ENCODE results near the gene FAM163A. TPM values are rescaled to one million over a fixed set of nuclear protein-coding genes. Genes with fewer than 3 reads are reported as not detected.

Gene FAM163A
- total RNA-seq, 1 experiment from 2014 or later = not detected

- Histone ChIP-seq H3K9me3 (ENCODE audit: low read length) (no peaks in the 10 kb centered on the region), H2AFZ (ENCODE audit: low read length) (no peak overlapping the region), H3K27ac (ENCODE audit: low read length) (no peak overlapping the region), H3K4me1 (ENCODE audit: low read length) (no peaks in the 10 kb centered on the region), H3K4me2 (ENCODE audit: low read depth, low read length, poor library complexity, severe bottlenecking) (no peak overlapping the region), H3K9ac (ENCODE audit: low read length) (no peak overlapping the region), H4K20me1 (ENCODE audit: insufficient read depth, low read depth, low read length) (no peaks in the 10 kb centered on the region), H3K27me3 (ENCODE audit: low read length) (no peaks in the 10 kb centered on the region), H3K79me2 (ENCODE audit: low read length) (no peaks in the 10 kb centered on the region), H3K36me3 (ENCODE audit: insufficient read depth, low read length) (no peaks in the 10 kb centered on the region), H3K9me2 (replicated peaks; ENCODE audit: insufficient read depth, low read length) (no peaks in the 10 kb centered on the region), H3K4me3 (ENCODE audit: low read length) (no peak overlapping the region)
- no peak for DNase-seq
Measured at GRCh38 chr1:179757933-179758332, 14.8 kb downstream of the FAM163A start.

- Histone ChIP-seq H3K4me3 (ENCODE audit: low read length) (no peak overlapping the region), H4K20me1 (ENCODE audit: insufficient read depth, low read depth, low read length) (no peaks in the 10 kb centered on the region), H3K4me2 (ENCODE audit: low read depth, low read length, poor library complexity, severe bottlenecking) (no peak overlapping the region), H3K4me1 (ENCODE audit: low read length) (no peaks in the 10 kb centered on the region), H3K9me3 (ENCODE audit: low read length) (no peaks in the 10 kb centered on the region), H3K27ac (ENCODE audit: low read length) (no peak overlapping the region), H3K9ac (ENCODE audit: low read length) (no peak overlapping the region), H2AFZ (ENCODE audit: low read length) (no peak overlapping the region), H3K36me3 (ENCODE audit: insufficient read depth, low read length) (no peaks in the 10 kb centered on the region), H3K27me3 (ENCODE audit: low read length) (no peaks in the 10 kb centered on the region), H3K79me2 (ENCODE audit: low read length) (no peaks in the 10 kb centered on the region), H3K9me2 (replicated peaks; ENCODE audit: insufficient read depth, low read length) (no peaks in the 10 kb centered on the region)
- no peak for DNase-seq
Measured at GRCh38 chr1:179760521-179760920, 17.4 kb downstream of the FAM163A start.

GRCh38 chr1:179761296-179761695 is 18.2 kb downstream of the FAM163A start:
- no peaks in the 10 kb centered on the region for H4K20me1 ChIP-seq (ENCODE audit: insufficient read depth, low read depth, low read length)
- H3K27ac ChIP-seq (ENCODE audit: low read length) = no peak overlapping the region
- H3K4me1 ChIP-seq (ENCODE audit: low read length) = no peaks in the 10 kb centered on the region
- H3K9ac ChIP-seq (ENCODE audit: low read length) = no peak overlapping the region
- no peak overlapping the region for H2AFZ ChIP-seq (ENCODE audit: low read length)
- no peaks in the 10 kb centered on the region for H3K79me2 ChIP-seq (ENCODE audit: low read length)
- H3K36me3 ChIP-seq (ENCODE audit: insufficient read depth, low read length) = no peaks in the 10 kb centered on the region
- H3K9me3 ChIP-seq (ENCODE audit: low read length) = no peaks in the 10 kb centered on the region
- DNase-seq = no peak
- no peak overlapping the region for H3K4me2 ChIP-seq (ENCODE audit: low read depth, low read length, poor library complexity, severe bottlenecking)
- no peak overlapping the region for H3K4me3 ChIP-seq (ENCODE audit: low read length)
- H3K27me3 ChIP-seq (ENCODE audit: low read length) = no peaks in the 10 kb centered on the region
- H3K9me2 ChIP-seq (replicated peaks; ENCODE audit: insufficient read depth, low read length) = no peaks in the 10 kb centered on the region

- Histone ChIP-seq H3K27ac (ENCODE audit: low read length) (no peak overlapping the region), H3K36me3 (ENCODE audit: insufficient read depth, low read length) (no peaks in the 10 kb centered on the region), H3K9me2 (replicated peaks; ENCODE audit: insufficient read depth, low read length) (no peaks in the 10 kb centered on the region), H3K4me3 (ENCODE audit: low read length) (no peak overlapping the region), H3K79me2 (ENCODE audit: low read length) (no peaks in the 10 kb centered on the region), H3K4me2 (ENCODE audit: low read depth, low read length, poor library complexity, severe bottlenecking) (no peak overlapping the region), H4K20me1 (ENCODE audit: insufficient read depth, low read depth, low read length) (no peaks in the 10 kb centered on the region), H3K27me3 (ENCODE audit: low read length) (no peaks in the 10 kb centered on the region), H2AFZ (ENCODE audit: low read length) (no peak overlapping the region), H3K9me3 (ENCODE audit: low read length) (no peaks in the 10 kb centered on the region), H3K9ac (ENCODE audit: low read length) (no peak overlapping the region), H3K4me1 (ENCODE audit: low read length) (no peaks in the 10 kb centered on the region)
- DNase-seq = no peak
Measured at GRCh38 chr1:179761846-179762640, 19.0 kb downstream of the FAM163A start.

- Histone ChIP-seq H3K27me3 (ENCODE audit: low read length) (peaks cover 4% of the 10 kb centered on the region; the same call in 1 of the 2 replicates), H4K20me1 (ENCODE audit: insufficient read depth, low read depth, low read length) (no peaks in the 10 kb centered on the region), H2AFZ (ENCODE audit: low read length) (no peak overlapping the region), H3K4me2 (ENCODE audit: low read depth, low read length, poor library complexity, severe bottlenecking) (no peak overlapping the region), H3K79me2 (ENCODE audit: low read length) (no peaks in the 10 kb centered on the region), H3K36me3 (ENCODE audit: insufficient read depth, low read length) (no peaks in the 10 kb centered on the region), H3K27ac (ENCODE audit: low read length) (no peak overlapping the region), H3K9me2 (replicated peaks; ENCODE audit: insufficient read depth, low read length) (no peaks in the 10 kb centered on the region), H3K4me1 (ENCODE audit: low read length) (no peaks in the 10 kb centered on the region), H3K4me3 (ENCODE audit: low read length) (no peak overlapping the region), H3K9ac (ENCODE audit: low read length) (no peak overlapping the region), H3K9me3 (ENCODE audit: low read length) (no peaks in the 10 kb centered on the region; the same call in 1 of the 2 replicates)
- no peak for DNase-seq
Measured at GRCh38 chr1:179767177-179767581, 24.1 kb downstream of the FAM163A start.

- H3K36me3 ChIP-seq (ENCODE audit: insufficient read depth, low read length) = no peaks in the 10 kb centered on the region
- no peak overlapping the region for H3K27ac ChIP-seq (ENCODE audit: low read length)
- no peaks in the 10 kb centered on the region for H4K20me1 ChIP-seq (ENCODE audit: insufficient read depth, low read depth, low read length)
- DNase-seq = no peak
- H3K27me3 ChIP-seq (ENCODE audit: low read length) = peaks cover 4% of the 10 kb centered on the region; the same call in 1 of the 2 replicates
- no peak overlapping the region for H3K4me2 ChIP-seq (ENCODE audit: low read depth, low read length, poor library complexity, severe bottlenecking)
- H2AFZ ChIP-seq (ENCODE audit: low read length) = no peak overlapping the region
- H3K9ac ChIP-seq (ENCODE audit: low read length) = no peak overlapping the region
- H3K9me3 ChIP-seq (ENCODE audit: low read length) = no peaks in the 10 kb centered on the region; the same call in 1 of the 2 replicates
- H3K4me3 ChIP-seq (ENCODE audit: low read length) = no peak overlapping the region
- no peaks in the 10 kb centered on the region for H3K9me2 ChIP-seq (replicated peaks; ENCODE audit: insufficient read depth, low read length)
- no peaks in the 10 kb centered on the region for H3K79me2 ChIP-seq (ENCODE audit: low read length)
- H3K4me1 ChIP-seq (ENCODE audit: low read length) = no peaks in the 10 kb centered on the region
Measured at GRCh38 chr1:179767996-179768395, 24.9 kb downstream of the FAM163A start.

- Histone ChIP-seq H4K20me1 (ENCODE audit: insufficient read depth, low read depth, low read length) (no peaks in the 10 kb centered on the region), H2AFZ (ENCODE audit: low read length) (no peak overlapping the region), H3K4me1 (ENCODE audit: low read length) (no peaks in the 10 kb centered on the region), H3K9me2 (replicated peaks; ENCODE audit: insufficient read depth, low read length) (no peaks in the 10 kb centered on the region), H3K9me3 (ENCODE audit: low read length) (no peaks in the 10 kb centered on the region; the same call in 1 of the 2 replicates), H3K79me2 (ENCODE audit: low read length) (no peaks in the 10 kb centered on the region), H3K4me3 (ENCODE audit: low read length) (no peak overlapping the region), H3K9ac (ENCODE audit: low read length) (no peak overlapping the region), H3K4me2 (ENCODE audit: low read depth, low read length, poor library complexity, severe bottlenecking) (no peak overlapping the region), H3K36me3 (ENCODE audit: insufficient read depth, low read length) (no peaks in the 10 kb centered on the region), H3K27me3 (ENCODE audit: low read length) (peaks cover 4% of the 10 kb centered on the region; the same call in 1 of the 2 replicates), H3K27ac (ENCODE audit: low read length) (no peak overlapping the region)
- DNase-seq = no peak
Measured at GRCh38 chr1:179770887-179771502, 27.9 kb downstream of the FAM163A start.

- no peak overlapping the region for H3K4me2 ChIP-seq (ENCODE audit: low read depth, low read length, poor library complexity, severe bottlenecking)
- no peak overlapping the region for H3K4me3 ChIP-seq (ENCODE audit: low read length)
- H3K36me3 ChIP-seq (ENCODE audit: insufficient read depth, low read length) = no peaks in the 10 kb centered on the region
- no peaks in the 10 kb centered on the region for H3K27me3 ChIP-seq (ENCODE audit: low read length)
- no peaks in the 10 kb centered on the region for H3K4me1 ChIP-seq (ENCODE audit: low read length)
- no peak overlapping the region for H3K27ac ChIP-seq (ENCODE audit: low read length)
- no peaks in the 10 kb centered on the region for H3K79me2 ChIP-seq (ENCODE audit: low read length)
- H4K20me1 ChIP-seq (ENCODE audit: insufficient read depth, low read depth, low read length) = no peaks in the 10 kb centered on the region
- H3K9me2 ChIP-seq (replicated peaks; ENCODE audit: insufficient read depth, low read length) = no peaks in the 10 kb centered on the region
- no peak overlapping the region for H2AFZ ChIP-seq (ENCODE audit: low read length)
- H3K9me3 ChIP-seq (ENCODE audit: low read length) = no peaks in the 10 kb centered on the region
- DNase-seq = no peak
- no peak overlapping the region for H3K9ac ChIP-seq (ENCODE audit: low read length)
Measured at GRCh38 chr1:179773264-179773663, 30.2 kb downstream of the FAM163A start.
